ENCODE measurements around the gene KSR1. TPM values are rescaled to one million over a fixed set of nuclear protein-coding genes. Genes with fewer than 3 reads are reported as not detected.

Gene KSR1
- total and polyA plus RNA-seq, 2 experiments from 2014 or later, result 7.8 to 53.2 TPM

- H3K27ac ChIP-seq (ENCODE audit: low read depth), result no peak overlapping the region
- Mint-ChIP-seq H3K4me3 (no peak overlapping the region), H3K9me3 (no peaks in the 10 kb centered on the region; the same call in 1 of the 3 replicates), H3K27me3 (ENCODE audit: insufficient read depth, low read depth, poor library complexity) (peaks cover 10% of the 10 kb centered on the region), H3K27ac (no peak overlapping the region), H3K36me3 (ENCODE audit: low read depth) (no peaks in the 10 kb centered on the region; the same call in 2 of the 3 replicates), H3K4me1 (peaks cover 19% of the 10 kb centered on the region)
- H3K4me1 ChIP-seq (ENCODE audit: insufficient read depth), result no peaks in the 10 kb centered on the region
- no peaks in the 10 kb centered on the region for H3K27me3 ChIP-seq (ENCODE audit: insufficient read depth)
- H3K79me2 ChIP-seq (replicated peaks; ENCODE audit: insufficient read depth), result no peaks in the 10 kb centered on the region
- H2AFZ ChIP-seq, result no peak overlapping the region
- no peaks in the 10 kb centered on the region for H3K9me2 ChIP-seq (ENCODE audit: insufficient read depth)
- H4K20me1 ChIP-seq (replicated peaks; ENCODE audit: insufficient read depth), result no peaks in the 10 kb centered on the region
- DNase-seq (ENCODE audit: low spot score), result no peak
- H3K4me2 ChIP-seq, result no peak overlapping the region
- H3K4me3 ChIP-seq, result no peak overlapping the region
- TF ChIP-seq, protein P1, sequence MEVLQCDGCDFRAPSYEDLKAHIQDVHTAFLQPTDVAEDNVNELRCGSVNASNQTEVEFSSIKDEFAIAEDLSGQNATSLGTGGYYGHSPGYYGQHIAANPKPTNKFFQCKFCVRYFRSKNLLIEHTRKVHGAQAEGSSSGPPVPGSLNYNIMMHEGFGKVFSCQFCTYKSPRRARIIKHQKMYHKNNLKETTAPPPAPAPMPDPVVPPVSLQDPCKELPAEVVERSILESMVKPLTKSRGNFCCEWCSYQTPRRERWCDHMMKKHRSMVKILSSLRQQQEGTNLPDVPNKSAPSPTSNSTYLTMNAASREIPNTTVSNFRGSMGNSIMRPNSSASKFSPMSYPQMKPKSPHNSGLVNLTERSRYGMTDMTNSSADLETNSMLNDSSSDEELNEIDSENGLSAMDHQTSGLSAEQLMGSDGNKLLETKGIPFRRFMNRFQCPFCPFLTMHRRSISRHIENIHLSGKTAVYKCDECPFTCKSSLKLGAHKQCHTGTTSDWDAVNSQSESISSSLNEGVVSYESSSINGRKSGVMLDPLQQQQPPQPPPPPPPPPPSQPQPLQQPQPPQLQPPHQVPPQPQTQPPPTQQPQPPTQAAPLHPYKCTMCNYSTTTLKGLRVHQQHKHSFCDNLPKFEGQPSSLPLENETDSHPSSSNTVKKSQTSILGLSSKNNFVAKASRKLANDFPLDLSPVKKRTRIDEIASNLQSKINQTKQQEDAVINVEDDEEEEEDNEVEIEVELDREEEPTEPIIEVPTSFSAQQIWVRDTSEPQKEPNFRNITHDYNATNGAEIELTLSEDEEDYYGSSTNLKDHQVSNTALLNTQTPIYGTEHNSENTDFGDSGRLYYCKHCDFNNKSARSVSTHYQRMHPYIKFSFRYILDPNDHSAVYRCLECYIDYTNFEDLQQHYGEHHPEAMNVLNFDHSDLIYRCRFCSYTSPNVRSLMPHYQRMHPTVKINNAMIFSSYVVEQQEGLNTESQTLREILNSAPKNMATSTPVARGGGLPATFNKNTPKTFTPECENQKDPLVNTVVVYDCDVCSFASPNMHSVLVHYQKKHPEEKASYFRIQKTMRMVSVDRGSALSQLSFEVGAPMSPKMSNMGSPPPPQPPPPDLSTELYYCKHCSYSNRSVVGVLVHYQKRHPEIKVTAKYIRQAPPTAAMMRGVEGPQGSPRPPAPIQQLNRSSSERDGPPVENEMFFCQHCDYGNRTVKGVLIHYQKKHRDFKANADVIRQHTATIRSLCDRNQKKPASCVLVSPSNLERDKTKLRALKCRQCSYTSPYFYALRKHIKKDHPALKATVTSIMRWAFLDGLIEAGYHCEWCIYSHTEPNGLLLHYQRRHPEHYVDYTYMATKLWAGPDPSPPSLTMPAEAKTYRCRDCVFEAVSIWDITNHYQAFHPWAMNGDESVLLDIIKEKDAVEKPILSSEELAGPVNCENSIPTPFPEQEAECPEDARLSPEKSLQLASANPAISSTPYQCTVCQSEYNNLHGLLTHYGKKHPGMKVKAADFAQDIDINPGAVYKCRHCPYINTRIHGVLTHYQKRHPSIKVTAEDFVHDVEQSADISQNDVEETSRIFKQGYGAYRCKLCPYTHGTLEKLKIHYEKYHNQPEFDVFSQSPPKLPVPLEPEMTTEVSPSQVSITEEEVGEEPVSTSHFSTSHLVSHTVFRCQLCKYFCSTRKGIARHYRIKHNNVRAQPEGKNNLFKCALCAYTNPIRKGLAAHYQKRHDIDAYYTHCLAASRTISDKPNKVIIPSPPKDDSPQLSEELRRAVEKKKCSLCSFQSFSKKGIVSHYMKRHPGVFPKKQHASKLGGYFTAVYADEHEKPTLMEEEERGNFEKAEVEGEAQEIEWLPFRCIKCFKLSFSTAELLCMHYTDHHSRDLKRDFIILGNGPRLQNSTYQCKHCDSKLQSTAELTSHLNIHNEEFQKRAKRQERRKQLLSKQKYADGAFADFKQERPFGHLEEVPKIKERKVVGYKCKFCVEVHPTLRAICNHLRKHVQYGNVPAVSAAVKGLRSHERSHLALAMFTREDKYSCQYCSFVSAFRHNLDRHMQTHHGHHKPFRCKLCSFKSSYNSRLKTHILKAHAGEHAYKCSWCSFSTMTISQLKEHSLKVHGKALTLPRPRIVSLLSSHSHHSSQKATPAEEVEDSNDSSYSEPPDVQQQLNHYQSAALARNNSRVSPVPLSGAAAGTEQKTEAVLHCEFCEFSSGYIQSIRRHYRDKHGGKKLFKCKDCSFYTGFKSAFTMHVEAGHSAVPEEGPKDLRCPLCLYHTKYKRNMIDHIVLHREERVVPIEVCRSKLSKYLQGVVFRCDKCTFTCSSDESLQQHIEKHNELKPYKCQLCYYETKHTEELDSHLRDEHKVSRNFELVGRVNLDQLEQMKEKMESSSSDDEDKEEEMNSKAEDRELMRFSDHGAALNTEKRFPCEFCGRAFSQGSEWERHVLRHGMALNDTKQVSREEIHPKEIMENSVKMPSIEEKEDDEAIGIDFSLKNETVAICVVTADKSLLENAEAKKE (CRISPR knock-in tag; IDR thresholded peaks at IDR 0.05), result no peak
- TF ChIP-seq EZH2phosphoT487 (IDR thresholded peaks at IDR 0.05; ENCODE audit: unreplicated experiment) (no peak), ZNF331 (CRISPR knock-in tag; IDR thresholded peaks at IDR 0.05; ENCODE audit: low read depth) (no peak), POLR2AphosphoS5 (IDR thresholded peaks at IDR 0.05; ENCODE audit: low read depth) (no peak), REST (IDR thresholded peaks at IDR 0.05; ENCODE audit: unreplicated experiment) (no peak), CREB1 (CRISPR knock-in tag; IDR thresholded peaks at IDR 0.05; ENCODE audit: low read depth) (no peak), EZH2 (IDR thresholded peaks at IDR 0.05; ENCODE audit: low read depth, unreplicated experiment) (no peak), NANOG (IDR thresholded peaks at IDR 0.05; ENCODE audit: borderline replicate concordance) (no peak), JUNB (IDR thresholded peaks at IDR 0.05; ENCODE audit: unreplicated experiment) (no peak), ZNF114 (CRISPR knock-in tag; IDR thresholded peaks at IDR 0.05) (no peak)
- TF ChIP-seq, protein P2, sequence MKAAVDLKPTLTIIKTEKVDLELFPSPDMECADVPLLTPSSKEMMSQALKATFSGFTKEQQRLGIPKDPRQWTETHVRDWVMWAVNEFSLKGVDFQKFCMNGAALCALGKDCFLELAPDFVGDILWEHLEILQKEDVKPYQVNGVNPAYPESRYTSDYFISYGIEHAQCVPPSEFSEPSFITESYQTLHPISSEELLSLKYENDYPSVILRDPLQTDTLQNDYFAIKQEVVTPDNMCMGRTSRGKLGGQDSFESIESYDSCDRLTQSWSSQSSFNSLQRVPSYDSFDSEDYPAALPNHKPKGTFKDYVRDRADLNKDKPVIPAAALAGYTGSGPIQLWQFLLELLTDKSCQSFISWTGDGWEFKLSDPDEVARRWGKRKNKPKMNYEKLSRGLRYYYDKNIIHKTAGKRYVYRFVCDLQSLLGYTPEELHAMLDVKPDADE (IDR thresholded peaks at IDR 0.05), result no peak
- H3K36me3 ChIP-seq (ENCODE audit: insufficient read depth), result no peaks in the 10 kb centered on the region
- H3F3A ChIP-seq (replicated peaks; ENCODE audit: low read depth), result no peaks in the 10 kb centered on the region
- ATAC-seq, result no peak
These were observed 194.6 kb downstream of the KSR1 start for GRCh38 chr17:27650836-27651235.
